Ishikawa (cell line): ENCODE measurements around the gene JMJD1C.

Experiments used
- CEBPB ChIP-seq: IDR thresholded peaks from 2 replicates; pipeline ENCODE4 v1.6.1; 2012
- CREB1 ChIP-seq: IDR thresholded peaks from 2 replicates; pipeline ENCODE4 v1.6.1; 2012; ENCODE audit warnings: low read depth
- EGR1 ChIP-seq: IDR thresholded peaks from 2 replicates; pipeline ENCODE4 v1.6.1; 2012
- EP300 ChIP-seq: IDR thresholded peaks from 2 replicates; pipeline ENCODE4 v1.6.1; 2012; ENCODE audit warnings: borderline replicate concordance
- FOXM1 ChIP-seq: IDR thresholded peaks from 2 replicates; pipeline ENCODE4 v1.6.1; 2012; ENCODE audit warnings: low read depth, borderline replicate concordance
- NFIC ChIP-seq: IDR thresholded peaks from 2 replicates; pipeline ENCODE4 v1.6.1; 2012
- RAD21 ChIP-seq: IDR thresholded peaks from 2 replicates; pipeline ENCODE4 v1.6.1; 2012; ENCODE audit warnings: low read depth
- TAF1 ChIP-seq: IDR thresholded peaks from 2 replicates; pipeline ENCODE4 v1.6.1; 2012; ENCODE audit warnings: low read depth, mild to moderate bottlenecking
- TCF12 ChIP-seq: IDR thresholded peaks from 2 replicates; pipeline ENCODE4 v1.6.1; 2012; ENCODE audit warnings: low read depth
- TEAD4 ChIP-seq: IDR thresholded peaks from 2 replicates; pipeline ENCODE4 v1.6.1; 2012
- YY1 ChIP-seq: IDR thresholded peaks from 2 replicates; pipeline ENCODE4 v1.6.1; 2012; ENCODE audit warnings: low read depth
- ZBTB7A ChIP-seq: IDR thresholded peaks from 2 replicates; pipeline ENCODE4 v1.6.1; 2012; ENCODE audit warnings: low read depth
- TF ChIP-seq, protein P1 (sequence below): IDR thresholded peaks from 2 replicates; pipeline ENCODE4 v1.6.1; 2012
- TF ChIP-seq, protein P2 (sequence below): IDR thresholded peaks from 2 replicates; pipeline ENCODE4 v1.6.1; 2012; ENCODE audit warnings: low read depth, mild to moderate bottlenecking
- TF ChIP-seq, protein P3 (sequence below): IDR thresholded peaks from 2 replicates; pipeline ENCODE4 v1.6.1; 2012

Gene JMJD1C

DNA sequence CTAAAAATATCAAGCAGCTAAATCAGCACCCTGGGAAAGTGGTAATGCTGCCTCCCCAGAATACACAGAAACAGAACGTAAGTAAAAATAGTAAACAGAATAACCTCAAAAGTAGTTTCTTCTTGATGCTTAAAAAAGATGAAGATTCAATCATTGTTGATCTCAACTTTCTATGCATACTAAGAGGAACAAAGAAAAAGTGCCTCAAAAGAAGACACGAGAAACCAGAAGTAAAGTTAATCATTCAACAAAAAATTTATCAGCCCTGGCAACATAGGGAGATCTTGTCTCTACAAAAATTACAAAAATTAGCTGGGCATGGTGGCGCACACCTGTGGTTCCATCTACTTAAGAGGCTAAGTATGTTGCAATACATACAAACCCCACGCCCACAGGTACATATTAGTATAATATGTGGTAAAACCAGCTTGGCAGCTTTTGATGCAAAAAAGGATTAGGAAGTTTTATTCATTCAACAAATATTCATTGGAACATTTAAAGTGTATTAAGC, 179.0 kb downstream of the JMJD1C start:
- TF ChIP-seq FOXM1: no peak
- peak; percentile 93 for TF ChIP-seq CEBPB

DNA sequence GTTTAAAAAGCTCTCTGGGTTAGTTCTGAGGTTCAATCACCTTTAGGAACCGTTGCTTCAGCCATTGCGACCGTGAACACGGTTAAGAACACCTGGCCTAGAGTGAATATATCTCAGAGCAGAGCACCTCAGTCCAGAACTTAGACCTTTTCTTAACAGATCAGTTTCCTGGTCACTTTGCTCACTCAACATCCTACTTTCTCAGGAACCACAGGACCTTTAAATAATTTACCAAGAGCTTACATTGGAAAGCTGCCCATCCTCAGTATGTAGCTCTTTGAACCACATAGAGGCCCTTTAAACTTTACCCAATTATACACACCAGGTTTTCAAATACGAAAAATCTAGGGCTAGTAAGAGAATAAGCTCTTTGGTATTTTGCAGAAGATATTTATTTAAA, 179.4 kb downstream of the JMJD1C start:
- TF ChIP-seq TCF12: no peak
- no peak for TF ChIP-seq FOXM1
- no peak for TF ChIP-seq TAF1
- no peak for TF ChIP-seq RAD21
- TF ChIP-seq, protein P1, sequence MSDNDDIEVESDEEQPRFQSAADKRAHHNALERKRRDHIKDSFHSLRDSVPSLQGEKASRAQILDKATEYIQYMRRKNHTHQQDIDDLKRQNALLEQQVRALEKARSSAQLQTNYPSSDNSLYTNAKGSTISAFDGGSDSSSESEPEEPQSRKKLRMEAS: no peak
- no peak for TF ChIP-seq NFIC
- TF ChIP-seq EGR1: no peak
- no peak for TF ChIP-seq YY1
- TF ChIP-seq EP300: no peak
- TF ChIP-seq, protein P2, sequence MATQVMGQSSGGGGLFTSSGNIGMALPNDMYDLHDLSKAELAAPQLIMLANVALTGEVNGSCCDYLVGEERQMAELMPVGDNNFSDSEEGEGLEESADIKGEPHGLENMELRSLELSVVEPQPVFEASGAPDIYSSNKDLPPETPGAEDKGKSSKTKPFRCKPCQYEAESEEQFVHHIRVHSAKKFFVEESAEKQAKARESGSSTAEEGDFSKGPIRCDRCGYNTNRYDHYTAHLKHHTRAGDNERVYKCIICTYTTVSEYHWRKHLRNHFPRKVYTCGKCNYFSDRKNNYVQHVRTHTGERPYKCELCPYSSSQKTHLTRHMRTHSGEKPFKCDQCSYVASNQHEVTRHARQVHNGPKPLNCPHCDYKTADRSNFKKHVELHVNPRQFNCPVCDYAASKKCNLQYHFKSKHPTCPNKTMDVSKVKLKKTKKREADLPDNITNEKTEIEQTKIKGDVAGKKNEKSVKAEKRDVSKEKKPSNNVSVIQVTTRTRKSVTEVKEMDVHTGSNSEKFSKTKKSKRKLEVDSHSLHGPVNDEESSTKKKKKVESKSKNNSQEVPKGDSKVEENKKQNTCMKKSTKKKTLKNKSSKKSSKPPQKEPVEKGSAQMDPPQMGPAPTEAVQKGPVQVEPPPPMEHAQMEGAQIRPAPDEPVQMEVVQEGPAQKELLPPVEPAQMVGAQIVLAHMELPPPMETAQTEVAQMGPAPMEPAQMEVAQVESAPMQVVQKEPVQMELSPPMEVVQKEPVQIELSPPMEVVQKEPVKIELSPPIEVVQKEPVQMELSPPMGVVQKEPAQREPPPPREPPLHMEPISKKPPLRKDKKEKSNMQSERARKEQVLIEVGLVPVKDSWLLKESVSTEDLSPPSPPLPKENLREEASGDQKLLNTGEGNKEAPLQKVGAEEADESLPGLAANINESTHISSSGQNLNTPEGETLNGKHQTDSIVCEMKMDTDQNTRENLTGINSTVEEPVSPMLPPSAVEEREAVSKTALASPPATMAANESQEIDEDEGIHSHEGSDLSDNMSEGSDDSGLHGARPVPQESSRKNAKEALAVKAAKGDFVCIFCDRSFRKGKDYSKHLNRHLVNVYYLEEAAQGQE: no peak
- TF ChIP-seq TEAD4: no peak
- TF ChIP-seq, protein P3, sequence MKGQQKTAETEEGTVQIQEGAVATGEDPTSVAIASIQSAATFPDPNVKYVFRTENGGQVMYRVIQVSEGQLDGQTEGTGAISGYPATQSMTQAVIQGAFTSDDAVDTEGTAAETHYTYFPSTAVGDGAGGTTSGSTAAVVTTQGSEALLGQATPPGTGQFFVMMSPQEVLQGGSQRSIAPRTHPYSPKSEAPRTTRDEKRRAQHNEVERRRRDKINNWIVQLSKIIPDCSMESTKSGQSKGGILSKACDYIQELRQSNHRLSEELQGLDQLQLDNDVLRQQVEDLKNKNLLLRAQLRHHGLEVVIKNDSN: no peak
- TF ChIP-seq CEBPB: no peak
- TF ChIP-seq ZBTB7A: no peak
- TF ChIP-seq CREB1: no peak

DNA sequence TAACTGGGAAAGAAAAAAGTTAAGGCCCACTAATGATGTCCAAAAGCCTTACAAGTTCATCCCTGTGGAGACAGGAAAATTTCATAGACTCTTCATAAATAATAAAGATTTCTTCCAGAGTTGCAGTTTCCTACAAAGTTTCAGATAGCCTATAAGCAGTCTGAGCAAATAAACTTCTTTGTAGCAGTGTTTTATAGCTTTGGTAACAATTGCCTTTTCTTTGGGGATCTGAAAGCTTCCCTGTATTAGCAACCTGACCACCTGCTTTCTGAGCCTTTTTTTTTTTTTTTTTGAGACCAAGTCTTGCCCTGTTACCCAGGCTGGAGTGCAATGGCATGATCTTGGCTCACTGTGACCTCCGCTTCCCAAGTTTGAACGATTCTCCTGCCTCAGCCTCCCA, 182.7 kb downstream of the JMJD1C start:
- TF ChIP-seq CREB1 (no peak), TCF12 (no peak), EP300 (no peak), TEAD4 (no peak), NFIC (no peak), CEBPB (no peak), YY1 (no peak), EGR1 (no peak), FOXM1 (no peak)
- TF ChIP-seq, protein P1: no peak

DNA sequence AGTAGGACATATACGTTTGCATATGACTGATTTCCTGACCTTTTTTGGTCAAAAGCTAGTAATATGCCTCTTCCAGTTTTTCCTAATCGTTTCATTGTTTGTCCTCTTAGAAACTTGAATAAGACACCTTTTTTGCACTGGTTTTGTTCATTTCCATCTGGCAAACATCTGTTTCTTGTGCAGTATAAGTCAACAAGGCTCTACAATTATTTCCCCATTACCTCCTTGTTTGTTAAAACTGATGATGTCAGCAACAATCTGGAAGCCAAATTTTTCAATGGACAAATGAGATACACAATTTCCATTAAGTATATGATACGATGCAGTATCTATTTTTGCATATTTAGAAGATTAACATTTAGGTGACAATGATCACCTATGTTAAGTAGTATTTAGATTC, 183.8 kb downstream of the JMJD1C start:
- TF ChIP-seq, protein P2: no peak
- TF ChIP-seq EP300 (no peak), NFIC (no peak)

DNA sequence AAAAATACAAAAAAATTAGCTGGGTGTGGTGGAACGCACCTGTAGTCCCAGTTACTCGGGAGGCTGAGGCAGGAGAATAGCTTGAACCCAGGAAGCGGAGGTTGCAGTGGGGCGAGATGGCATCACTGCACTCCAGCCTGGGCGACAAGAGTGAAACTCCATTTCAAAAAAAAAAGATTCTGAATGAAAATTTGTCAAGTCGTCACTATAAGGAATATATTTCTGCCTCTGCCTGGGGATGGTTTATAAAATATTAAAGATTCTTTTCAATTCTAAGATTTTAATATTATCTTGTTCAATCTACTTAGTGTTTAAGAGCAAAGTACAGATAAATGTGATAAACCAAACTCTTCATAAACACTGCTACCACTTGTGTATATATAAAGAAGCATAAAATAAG, 185.4 kb downstream of the JMJD1C start:
- TF ChIP-seq, protein P3: no peak
- TF ChIP-seq, protein P2: no peak
- TF ChIP-seq CEBPB: no peak
- TF ChIP-seq, protein P1: no peak
- no peak for TF ChIP-seq YY1
